ENCODE measurements around the gene CDH2.

- TF ChIP-seq POLR2A (IDR thresholded peaks at IDR 0.05; ENCODE audit: low read depth, low read length): no peak
- no peak for TF ChIP-seq POLR2AphosphoS5 (IDR thresholded peaks at IDR 0.05; ENCODE audit: low read depth, low read length)
- no peak for TF ChIP-seq SPI1 (IDR thresholded peaks at IDR 0.05; ENCODE audit: low read depth, low read length)
- no peak for TF ChIP-seq TAF1 (IDR thresholded peaks at IDR 0.05; ENCODE audit: low read depth, low read length)
- no peak for TF ChIP-seq POU2F2 (IDR thresholded peaks at IDR 0.05; ENCODE audit: low read depth, low read length)
- no peak for TF ChIP-seq PAX5 (IDR thresholded peaks at IDR 0.05; ENCODE audit: insufficient read depth, low read length, severe bottlenecking)
These were observed 102.9 kb downstream of the CDH2 start for GRCh38 chr18:28074076-28074475.

Data from GM12891 (cell line).